Measurements from ENCODE around the gene SYNGR3. TPM values are rescaled to one million over a fixed set of nuclear protein-coding genes. Genes with fewer than 3 reads are reported as not detected.

The SYNGR3 gene
- total and polyA plus RNA-seq, 8 donors = 0.21 to 0.93 (median 0.33) TPM

- ATAC-seq (no peak), DNase-seq (no peak)
- intact Hi-C loops (cut with DNase I) = no loop called here
- H3K36me3 ChIP-seq = no peaks in the 10 kb centered on the region
- H3K9me3 ChIP-seq = no peaks in the 10 kb centered on the region
- H3K27me3 ChIP-seq = peaks cover 18 to 41% of the 10 kb centered on the region in 2 donors
- no peak overlapping the region for H3K27ac ChIP-seq
- no peak for TF ChIP-seq CTCF (IDR thresholded peaks at IDR 0.05)
- peaks cover 5 to 13% of the 10 kb centered on the region in 2 donors for H3K4me1 ChIP-seq
- H3K4me3 ChIP-seq = no peak overlapping the region
Measured at GRCh38 chr16:2015947-2016208, 26.1 kb downstream of the SYNGR3 start.

GRCh38 chr16:2016407-2016922 is 26.7 kb downstream of the SYNGR3 start:
- H3K27ac ChIP-seq = no peak overlapping the region
- peaks cover 20 to 47% of the 10 kb centered on the region in 2 donors for H3K27me3 ChIP-seq
- intact Hi-C loops (cut with DNase I) = no loop called here
- peaks cover 5 to 13% of the 10 kb centered on the region in 2 donors for H3K4me1 ChIP-seq
- ATAC-seq (no peak), DNase-seq (peak in 1 of 4 donors; percentile 73)
- H3K4me3 ChIP-seq = no peak overlapping the region
- H3K36me3 ChIP-seq = no peaks in the 10 kb centered on the region
- H3K9me3 ChIP-seq = no peaks in the 10 kb centered on the region
- peak in 1 of 2 donors; percentile 9 for TF ChIP-seq CTCF (IDR thresholded peaks at IDR 0.05)

GRCh38 chr16:2019518-2019920 is 29.7 kb downstream of the SYNGR3 start, which contains the start of gene NPW:
TSS of gene NPW (plus strand) at chr16:2019785.
- Histone ChIP-seq H3K9me3 (no peaks in the 10 kb centered on the region), H3K27ac (no peak within 1 kb of the TSS), H3K4me3 (no peak within 1 kb of the TSS), H3K4me1 (peaks cover 17 to 34% of the 10 kb centered on the region in 2 donors), H3K36me3 (no peaks in the 10 kb centered on the region), H3K27me3 (peaks cover 20 to 58% of the 10 kb centered on the region in 2 donors)
- ATAC-seq (no peak), DNase-seq (peak in 2 of 4 donors; percentile 55 to 68)
- intact Hi-C loops (cut with DNase I) = no loop called here
- TF ChIP-seq CTCF (IDR thresholded peaks at IDR 0.05) = no peak

GRCh38 chr16:2019921-2020831 is 30.4 kb downstream of the SYNGR3 start:
- TF ChIP-seq CTCF (IDR thresholded peaks at IDR 0.05) = no peak
- no peaks in the 10 kb centered on the region for H3K36me3 ChIP-seq
- H3K4me1 ChIP-seq = peaks cover 17 to 36% of the 10 kb centered on the region in 2 donors
- peaks cover 20 to 64% of the 10 kb centered on the region in 2 donors for H3K27me3 ChIP-seq
- DNase-seq (peak in 1 of 4 donors; percentile 79), ATAC-seq (no peak)
- intact Hi-C loops (cut with DNase I) = loop anchor here in 1 of 2 donors (5.0 kb wide), 1 partner anchor 132 kb away; no protein-coding TSS in a partner anchor
- no peak overlapping the region for H3K4me3 ChIP-seq
- no peak overlapping the region for H3K27ac ChIP-seq
- no peaks in the 10 kb centered on the region for H3K9me3 ChIP-seq

GRCh38 chr16:2022723-2023091 is 32.9 kb downstream of the SYNGR3 start:
- Histone ChIP-seq H3K9me3 (no peaks in the 10 kb centered on the region), H3K36me3 (no peaks in the 10 kb centered on the region), H3K4me3 (peak overlapping the region in 1 of 2 donors; percentile 29), H3K4me1 (peaks cover 17 to 56% of the 10 kb centered on the region in 2 donors), H3K27me3 (peaks cover 20 to 79% of the 10 kb centered on the region in 2 donors), H3K27ac (peak overlapping the region in 1 of 2 donors; percentile 71)
- peak in 1 of 4 donors; percentile 53 for DNase-seq
- intact Hi-C loops (cut with DNase I) = loop anchor here in 1 of 2 donors (5.0 kb wide), 1 partner anchor 130 kb away; no protein-coding TSS in a partner anchor
- ATAC-seq = peak; percentile 8
- no peak for TF ChIP-seq CTCF (IDR thresholded peaks at IDR 0.05)

Measured in left lung (tissue), 10 donors.